Posterior vena cava (tissue), 2 donors: ENCODE measurements around the gene ATG7. TPM values are rescaled to one million over a fixed set of nuclear protein-coding genes. Genes with fewer than 3 reads are reported as not detected.

Experiments
- DNase-seq: peaks from one replicate; pipeline ENCODE4 v3.0.0-alpha.2; 2020; ENCODE audit warnings: low spot score
- intact Hi-C, 2 donors: fragments of 100-400 bp; cut with DNase I; formaldehyde crosslinking; loops; one replicate each; pipeline versions ENCODE4 v1.14.1 to v1.14.2; 2022 to 2023
- total RNA-seq, 2 donors: library from RNA; stranded (reverse); fragmentation: NEBNext Ultra II Directional; extraction: Animal tissue kit (Norgen Biotek cat#: 25700); gene quantifications; one replicate each; pipeline ENCODE4 v1.2.1, GENCODE V29; 2021
- donor health status: DM: yes; HTN: yes; CAD: no.
- donor health status: DM: yes; HTN: yes; CAD: no.

Gene ATG7
- total RNA-seq, 2 donors from 2014 or later = 30.5 to 40.4 TPM

GRCh38 chr3:11377719-11378118 lies 105.5 kb downstream of the ATG7 start:
- intact Hi-C loops = loop anchor here (5.0 to 10.0 kb wide), 2 partner anchors 280 to 427 kb away; no protein-coding TSS in a partner anchor
- no peak for DNase-seq

DNA sequence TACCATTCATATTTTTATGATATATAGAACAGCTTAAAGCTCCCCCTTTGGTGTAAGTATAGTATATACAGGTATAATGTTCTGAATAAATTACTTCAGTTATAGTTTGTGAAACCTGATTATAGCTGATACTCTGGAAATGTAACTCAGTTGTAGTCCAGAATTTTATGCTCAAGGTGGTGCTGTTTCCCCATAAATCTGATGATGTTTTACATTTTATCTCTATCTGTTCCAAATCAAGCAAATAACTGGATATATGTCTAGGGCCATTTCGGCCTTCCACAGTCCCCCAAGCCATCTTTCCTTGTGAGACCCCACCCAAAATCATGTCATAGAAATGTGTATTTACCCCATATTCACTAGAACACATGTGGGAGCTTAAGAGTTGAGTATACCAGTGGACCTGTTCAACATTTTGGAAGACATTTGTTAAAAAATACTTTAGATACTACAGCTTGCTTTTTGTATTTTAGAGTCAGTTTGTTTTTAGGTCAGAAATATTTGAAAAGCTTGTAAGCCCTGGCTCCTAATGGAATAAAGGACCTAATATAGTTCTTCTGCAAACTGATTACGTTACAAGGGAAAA lies 107.1 kb downstream of the ATG7 start:
- DNase-seq = no peak
- intact Hi-C loops = loop anchor here (5.0 to 10.0 kb wide), 2 partner anchors 278 to 425 kb away; no protein-coding TSS in a partner anchor

- intact Hi-C loops = loop anchor here (5.0 to 10.0 kb wide), 2 partner anchors 277 to 425 kb away; no protein-coding TSS in a partner anchor
- no peak for DNase-seq
Measured at GRCh38 chr3:11379824-11380701, 107.9 kb downstream of the ATG7 start.

- DNase-seq = no peak
- intact Hi-C loops = no loop called here
Measured at GRCh38 chr3:11381141-11381540, 108.9 kb downstream of the ATG7 start.

GRCh38 chr3:11381563-11381962 lies 109.4 kb downstream of the ATG7 start:
- intact Hi-C loops = no loop called here
- DNase-seq = no peak

DNA sequence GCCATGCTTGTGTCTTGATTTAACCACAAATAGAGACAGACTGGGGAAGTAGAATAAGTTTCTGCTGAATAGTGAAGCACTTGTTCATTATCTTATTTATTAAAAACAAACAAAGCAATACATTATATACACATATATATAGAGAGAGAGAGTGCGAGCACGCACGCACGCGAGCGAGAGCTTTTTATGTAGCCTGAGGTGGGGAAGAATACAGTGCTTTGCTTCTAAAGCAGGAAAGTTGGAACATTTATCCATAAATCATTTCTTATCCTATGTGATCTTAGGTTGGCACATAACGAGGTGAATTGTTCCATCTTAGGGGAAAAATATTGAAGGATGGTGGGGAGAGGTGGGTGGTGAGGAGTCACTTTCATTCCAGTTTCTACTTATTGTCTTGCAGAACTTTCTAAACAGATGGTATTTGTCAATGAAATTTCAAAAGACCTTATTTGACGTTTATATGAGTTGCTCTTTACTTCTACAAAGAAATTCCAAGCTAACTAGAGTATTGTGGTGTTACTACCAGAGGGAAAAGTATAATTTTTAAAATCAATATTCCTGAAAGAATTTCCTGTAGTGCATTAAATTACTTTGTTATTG lies 110.0 kb downstream of the ATG7 start:
- intact Hi-C loops = no loop called here
- DNase-seq = no peak

GRCh38 chr3:11384074-11384473 lies 111.9 kb downstream of the ATG7 start:
- intact Hi-C loops = no loop called here
- no peak for DNase-seq

DNA sequence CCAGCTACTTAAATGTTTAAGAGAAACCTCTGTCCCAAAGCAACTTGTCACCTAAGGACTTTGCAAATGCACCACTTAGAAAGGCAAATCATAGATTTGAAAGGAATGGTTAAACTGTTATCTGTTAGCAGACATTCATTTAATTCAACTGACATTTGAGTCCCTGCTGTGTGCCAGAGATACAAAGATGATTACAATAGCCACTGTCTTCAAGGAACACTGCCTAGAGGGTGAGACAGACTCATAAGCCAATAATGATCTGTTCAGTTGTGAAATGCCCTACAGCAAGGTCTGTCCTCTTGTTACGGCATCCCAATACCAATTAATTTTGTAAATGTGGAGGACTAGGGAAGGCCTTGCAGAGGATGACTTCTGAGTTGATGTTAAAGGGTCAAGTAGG lies 113.1 kb downstream of the ATG7 start:
- intact Hi-C loops = loop anchor here in 1 of 2 donors (5.0 kb wide), 1 partner anchor 257 kb away; the partner anchor contains the start of gene VGLL4

DNA sequence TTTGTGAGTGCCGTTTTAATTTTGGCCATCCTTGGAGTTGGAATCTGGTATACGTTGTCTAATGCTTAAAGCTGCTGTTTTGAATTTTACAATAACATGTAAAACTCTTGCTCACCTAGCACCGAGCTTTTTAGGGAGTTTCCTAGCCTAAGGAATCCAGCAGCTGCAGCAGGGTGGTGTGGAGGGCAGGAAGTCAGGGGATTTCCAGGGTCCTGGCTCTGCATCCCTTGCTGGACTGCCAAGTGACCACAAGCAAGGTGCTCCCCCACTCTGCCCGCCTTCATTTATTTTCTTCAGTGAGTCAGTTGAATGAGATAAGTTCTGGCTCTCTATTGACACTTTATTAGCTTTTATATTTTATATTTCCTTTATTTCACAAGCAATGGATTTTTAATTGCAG lies 113.7 kb downstream of the ATG7 start:
- no peak for DNase-seq
- intact Hi-C loops = loop anchor here in 1 of 2 donors (5.0 kb wide), 1 partner anchor 256 kb away; the partner anchor contains the start of gene VGLL4

More for the DNA sequence above, 113.1 kb downstream of the ATG7 start:
- no peak for DNase-seq

DNA sequence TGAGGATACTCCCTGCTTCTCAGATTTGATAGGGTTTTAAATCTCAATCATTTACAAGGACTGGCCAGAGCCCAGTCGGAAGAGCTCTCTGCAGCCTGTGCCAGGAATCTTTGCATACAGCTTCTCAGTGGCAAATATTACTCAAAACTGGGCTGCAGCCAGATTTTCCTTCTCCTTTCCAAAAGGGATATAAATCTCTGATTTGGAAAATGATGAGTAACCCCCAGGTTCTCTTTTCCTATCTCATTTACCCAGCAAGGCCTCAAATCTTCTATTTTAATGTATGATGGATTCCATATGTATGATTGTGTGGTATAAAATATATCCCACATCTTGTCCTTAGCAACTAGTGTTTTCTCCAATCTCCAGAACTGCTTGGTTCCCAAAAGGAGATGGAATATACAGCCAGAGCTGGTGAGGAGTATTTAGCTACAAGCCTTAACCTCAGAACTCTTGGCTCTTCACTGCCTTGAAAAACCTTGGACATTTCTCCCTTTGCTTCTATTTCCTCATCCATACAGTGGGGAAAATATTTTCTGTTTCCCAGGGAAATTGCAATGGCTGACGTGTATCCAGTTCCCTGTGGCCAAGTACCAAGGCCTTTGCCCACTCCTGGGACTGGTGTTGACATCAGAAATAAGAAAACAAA lies 114.4 kb downstream of the ATG7 start:
- DNase-seq = no peak
- intact Hi-C loops = loop anchor here in 1 of 2 donors (5.0 kb wide), 1 partner anchor 256 kb away; the partner anchor contains the start of gene VGLL4

GRCh38 chr3:11389386-11390268 lies 117.4 kb downstream of the ATG7 start:
- intact Hi-C loops = loop anchor here in 1 of 2 donors (5.0 kb wide), 1 partner anchor 253 kb away; the partner anchor contains the start of gene VGLL4
- no peak for DNase-seq

- no peak for DNase-seq
- intact Hi-C loops = no loop called here
Measured at GRCh38 chr3:11390411-11391131, 118.4 kb downstream of the ATG7 start.

- intact Hi-C loops = no loop called here
Measured at GRCh38 chr3:11391174-11391879, 119.1 kb downstream of the ATG7 start.

DNA sequence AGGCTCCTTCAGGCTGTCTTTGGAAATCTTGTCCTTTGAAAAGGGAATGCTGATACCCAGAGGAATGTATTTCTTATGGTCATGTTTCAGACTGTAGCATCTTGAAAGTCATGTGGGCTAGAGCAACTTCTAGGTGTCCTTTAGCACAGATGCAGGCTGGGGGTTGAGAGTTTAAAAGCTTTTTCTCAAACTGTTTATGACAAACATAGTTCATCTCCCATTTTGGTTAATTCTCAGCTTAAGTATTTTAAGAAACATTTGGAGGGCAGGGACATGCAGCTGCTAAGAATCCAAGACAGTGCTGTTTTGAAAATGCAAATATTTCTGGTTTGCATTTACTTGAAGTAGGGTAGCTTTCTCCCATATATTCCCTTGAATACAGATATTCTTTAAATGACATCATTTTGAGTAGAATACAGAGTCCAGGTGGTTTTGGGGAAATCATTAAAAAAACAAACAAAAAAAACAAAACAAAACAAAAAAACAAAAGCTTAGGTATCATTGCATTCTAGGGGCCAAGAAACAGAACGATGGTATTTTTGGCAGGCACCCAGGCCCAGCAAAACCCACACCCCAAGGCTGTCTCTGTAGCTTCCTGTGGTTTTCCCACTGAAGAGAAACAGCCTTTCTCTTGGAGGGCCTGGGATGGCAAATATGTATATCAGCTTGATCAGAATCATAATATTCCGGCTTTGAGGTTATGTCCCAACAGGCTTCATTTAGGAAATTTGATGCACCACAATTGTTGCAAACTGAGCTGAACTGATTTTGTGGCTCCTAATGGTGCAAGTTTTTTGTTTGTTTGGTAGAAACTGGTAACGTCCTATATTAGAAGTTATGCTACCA lies 120.0 kb downstream of the ATG7 start:
- no peak for DNase-seq
- intact Hi-C loops = no loop called here

More at GRCh38 chr3:11391174-11391879, 119.1 kb downstream of the ATG7 start:
- DNase-seq = no peak

GRCh38 chr3:11392860-11393114 lies 120.6 kb downstream of the ATG7 start:
- intact Hi-C loops = no loop called here
- DNase-seq = no peak

DNA sequence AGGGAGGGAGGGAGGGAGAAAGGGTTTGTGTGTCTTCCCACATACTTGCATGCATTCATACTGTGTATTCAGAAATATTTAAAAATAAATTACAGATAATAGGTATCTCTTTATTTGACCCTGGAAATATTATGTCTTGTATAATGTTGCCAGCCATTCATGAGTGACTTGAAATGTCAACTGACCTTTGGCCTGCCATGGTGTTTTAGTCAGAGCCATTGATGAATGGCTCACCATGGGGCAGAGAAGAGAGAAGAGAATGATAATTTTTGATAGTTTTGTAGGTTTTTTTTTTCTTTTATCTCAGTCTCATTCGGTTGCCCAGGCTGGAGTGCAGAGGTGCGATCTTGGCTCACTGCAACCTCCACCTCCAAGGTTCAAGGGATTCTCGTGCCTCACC lies 121.2 kb downstream of the ATG7 start:
- intact Hi-C loops = no loop called here
- DNase-seq = no peak

DNA sequence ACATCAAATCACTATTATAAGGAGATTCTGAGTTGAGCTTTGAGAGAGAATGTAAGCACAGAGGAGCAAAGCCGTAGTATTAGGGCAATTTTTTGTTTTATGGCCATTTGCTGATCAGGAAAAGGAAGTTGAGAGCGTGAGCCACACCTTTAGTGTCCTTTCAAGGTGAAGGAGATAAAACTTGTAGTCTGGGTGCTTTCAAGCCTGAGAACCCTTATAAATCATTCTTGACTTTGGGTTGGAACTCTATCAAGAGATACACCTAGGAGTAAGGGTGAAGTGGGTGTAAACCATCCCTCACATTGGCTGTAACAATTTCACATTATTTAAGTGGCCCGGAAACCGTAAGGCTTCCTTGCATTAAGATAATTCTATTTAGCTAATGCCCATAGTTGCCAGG lies 122.2 kb downstream of the ATG7 start:
- intact Hi-C loops = no loop called here
- no peak for DNase-seq
